Measurements from ENCODE around the gene ANO1. TPM values are rescaled to one million over a fixed set of nuclear protein-coding genes. Genes with fewer than 3 reads are reported as not detected.

ANO1 gene
- total RNA-seq, 2 experiments from 2014 or later, result not detected

DNA sequence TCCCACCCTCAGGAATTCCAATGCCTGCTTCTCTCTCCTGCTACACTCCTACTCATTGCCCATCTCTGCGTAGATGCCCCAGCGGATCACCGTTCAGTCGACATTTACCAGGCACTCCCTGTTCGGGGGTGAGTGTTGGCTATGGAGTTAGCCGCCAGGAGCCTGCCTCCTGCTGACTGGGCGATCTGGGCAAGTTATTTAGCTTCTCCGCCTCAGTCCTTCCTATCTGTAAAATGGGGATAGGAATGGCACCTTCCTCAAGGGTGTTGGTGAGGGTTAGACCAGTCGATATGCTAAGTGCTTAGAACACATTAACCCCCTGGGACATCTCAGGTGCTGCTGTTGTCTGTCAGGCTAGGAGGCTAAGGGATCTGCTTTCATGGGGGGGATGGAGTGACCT lies 155.8 kb downstream of the ANO1 start:
- no peak overlapping the region for H3K4me3 Mint-ChIP-seq
- H3K36me3 Mint-ChIP-seq (ENCODE audit: low read depth), result no peaks in the 10 kb centered on the region
- H3K27me3 Mint-ChIP-seq, result peaks cover 2% of the 10 kb centered on the region
- H3K9me3 Mint-ChIP-seq, result no peaks in the 10 kb centered on the region
- POLR2A ChIA-PET, result no interaction called here
- no peak for DNase-seq
- H3K4me1 Mint-ChIP-seq, result no peaks in the 10 kb centered on the region
- CTCF ChIA-PET, result no interaction called here
- no peak overlapping the region for H3K27ac Mint-ChIP-seq

Other genes with a start within 250 kb of the ANO1 start
- gene FADD, start 125.0 kb downstream of the ANO1 start, total RNA-seq, result 10 to 100 TPM; 31.7 to 34.5 TPM
- 10 to 100 TPM; 29.2 to 32.7 TPM for gene PPFIA1, start 192.4 kb downstream of the ANO1 start, total RNA-seq

All from activated CD4-positive, alpha-beta T cell treated with anti-CD3 and anti-CD28 coated beads, Interleukin-2, amount 10 ng/mL, durations not matched to agents 7 days and 5 days (primary cell).